IMR-90 (cell line): ENCODE data around the gene TRMO. TPM values are rescaled to one million over a fixed set of nuclear protein-coding genes. Genes with fewer than 3 reads are reported as not detected.

Experiments used
- ATAC-seq: fragments of 200-7000 bp; cut with Tn5 transposase; 2 replicates; pipeline ENCODE4 v1.9.1; 2020; ENCODE audit warnings: low read depth, mild to moderate bottlenecking, moderate library complexity
- BruUV-seq: library from RNA; stranded (reverse); fragments of 400-500 nt; replicated peaks from 2 replicates; lab custom pipeline; 2021; lab: Mats Ljungman, UMichigan
- CTCF ChIA-PET: fragments of 300-600 bp; formaldehyde crosslinking; extraction: SDS; loops from one replicate; lab custom pipeline; 2021; ENCODE audit warnings: antibody characterized with exemption; lab: Yijun Ruan, JAX
- POLR2A ChIA-PET: fragments of 300-600 bp; sonication (Branson Sonifier 250); formaldehyde crosslinking; loops from one replicate; lab custom pipeline; 2022; ENCODE audit warnings: antibody characterized with exemption; ENCODE audit not compliant: unreplicated experiment; lab: Charles Lee
- DNase-seq: peaks from one replicate; pipeline ENCODE4 v3.0.0; 2013
- H2AFZ ChIP-seq: replicated peaks from 2 replicates; pipeline ENCODE3; 2013; ENCODE audit warnings: low read length, mild to moderate bottlenecking; ENCODE audit not compliant: poor library complexity
- H2AK5ac ChIP-seq: 2 replicates; pipeline ENCODE4 v1.6.1; 2013; ENCODE audit warnings: low read depth, low read length, inconsistent platforms
- H2AK9ac ChIP-seq: replicated peaks from 2 replicates; pipeline ENCODE3; 2013; ENCODE audit warnings: mild to moderate bottlenecking, low read depth, low read length, moderate library complexity; ENCODE audit not compliant: poor library complexity
- H2BK120ac ChIP-seq: 2 replicates; pipeline ENCODE4 v1.6.1; 2013; ENCODE audit warnings: low read depth, low read length, inconsistent platforms
- H2BK15ac ChIP-seq: 3 replicates; pipeline ENCODE4 v1.6.1; 2013; ENCODE audit warnings: low read depth, low read length, inconsistent platforms
- H2BK20ac ChIP-seq: 2 replicates; pipeline ENCODE4 v1.6.1; 2013; ENCODE audit warnings: low read depth, mild to moderate bottlenecking, inconsistent platforms, low read length, moderate library complexity
- H2BK5ac ChIP-seq: 2 replicates; pipeline ENCODE4 v1.6.1; 2013; ENCODE audit warnings: mild to moderate bottlenecking, low read depth, low read length, inconsistent platforms; ENCODE audit not compliant: poor library complexity, severe bottlenecking
- H3K14ac ChIP-seq: replicated peaks from 2 replicates; pipeline ENCODE4 v1.6.1; 2013; ENCODE audit warnings: low read depth, low read length, inconsistent platforms
- H3K18ac ChIP-seq: 2 replicates; pipeline ENCODE4 v1.6.1; 2013; ENCODE audit warnings: low read depth, low read length, control low read depth
- H3K23ac ChIP-seq: 2 replicates; pipeline ENCODE4 v1.6.1; 2013; ENCODE audit warnings: low read depth, low read length, inconsistent platforms
- H3K27ac ChIP-seq: 2 replicates; pipeline ENCODE4 v1.5.1; 2013; ENCODE audit warnings: mild to moderate bottlenecking, control low read depth, low read length; ENCODE audit not compliant: insufficient read depth
- H3K27me3 ChIP-seq: 2 replicates; pipeline ENCODE4 v1.6.1; 2013; ENCODE audit warnings: low read length; ENCODE audit not compliant: control insufficient read depth, insufficient read depth
- H3K36me3 ChIP-seq: 2 replicates; pipeline ENCODE4 v1.6.1; 2013; ENCODE audit warnings: low read length, mixed read lengths; ENCODE audit not compliant: control insufficient read depth, insufficient read depth
- H3K4ac ChIP-seq: 2 replicates; pipeline ENCODE4 v1.6.1; 2013; ENCODE audit warnings: low read depth, low read length, inconsistent platforms
- H3K4me1 ChIP-seq: 2 replicates; pipeline ENCODE4 v1.6.1; 2013; ENCODE audit warnings: low read length, mixed read lengths; ENCODE audit not compliant: control insufficient read depth, insufficient read depth
- H3K4me2 ChIP-seq: 2 replicates; pipeline ENCODE4 v1.6.1; 2013; ENCODE audit warnings: low read depth, mild to moderate bottlenecking, control low read depth, low read length, moderate library complexity
- H3K4me3 ChIP-seq: 2 replicates; pipeline ENCODE4 v1.5.1; 2013; ENCODE audit warnings: low read depth, mild to moderate bottlenecking, control low read depth, low read length, moderate library complexity; ENCODE audit not compliant: insufficient read depth
- H3K56ac ChIP-seq: 2 replicates; pipeline ENCODE4 v1.6.1; 2013; ENCODE audit warnings: low read length, inconsistent platforms; ENCODE audit not compliant: insufficient read depth; ENCODE audit errors: extremely low read depth
- H3K79me1 ChIP-seq, 2 experiments: 2 replicates each; pipeline ENCODE4 v1.6.1; 2013; ENCODE audit warnings: low read length in 2 of 2, inconsistent platforms in 1 of 2, low read depth in 1 of 2
- H3K9ac ChIP-seq: 2 replicates; pipeline ENCODE4 v1.6.1; 2013; ENCODE audit warnings: low read depth, low read length, control low read depth
- H3K9me1 ChIP-seq: 2 replicates; pipeline ENCODE4 v1.6.1; 2013; ENCODE audit warnings: low read length, inconsistent platforms; ENCODE audit not compliant: insufficient read depth
- H3K9me3 ChIP-seq: 2 replicates; pipeline ENCODE4 v1.6.1; 2013; ENCODE audit warnings: low read length; ENCODE audit not compliant: control insufficient read depth, insufficient read depth
- H4K20me1 ChIP-seq: 2 replicates; pipeline ENCODE4 v1.6.1; 2013; ENCODE audit warnings: low read length, inconsistent platforms; ENCODE audit not compliant: insufficient read depth
- H4K5ac ChIP-seq: 2 replicates; pipeline ENCODE4 v1.6.1; 2013; ENCODE audit warnings: mild to moderate bottlenecking, low read depth, low read length, control low read depth
- H4K8ac ChIP-seq, 2 experiments: 2 replicates each; pipeline ENCODE4 v1.6.1; 2013; ENCODE audit warnings: low read depth in 2 of 2, low read length in 2 of 2, control low read depth in 1 of 2, inconsistent platforms in 1 of 2
- H4K91ac ChIP-seq: 2 replicates; pipeline ENCODE4 v1.6.1; 2013; ENCODE audit warnings: low read depth, low read length, inconsistent platforms; ENCODE audit not compliant: insufficient read depth
- BHLHE40 ChIP-seq: fragments of 150-350 bp; IDR thresholded peaks from 2 replicates; pipeline ENCODE4 v1.6.1; 2016; ENCODE audit warnings: mild to moderate bottlenecking, low read depth, low read length
- CEBPB ChIP-seq: IDR thresholded peaks from 2 replicates; pipeline ENCODE4 v1.6.1; 2012; ENCODE audit warnings: low read depth, low read length, improper control_type of control experiment
- FOS ChIP-seq: fragments of 150-350 bp; IDR thresholded peaks from 2 replicates; pipeline ENCODE4 v1.6.1; 2016; ENCODE audit warnings: low read depth, low read length
- MXI1 ChIP-seq: IDR thresholded peaks from 2 replicates; pipeline ENCODE4 v1.6.1; 2012; ENCODE audit warnings: low read depth, mild to moderate bottlenecking, low read length, moderate library complexity, borderline replicate concordance
- RCOR1 ChIP-seq: IDR thresholded peaks from 2 replicates; pipeline ENCODE4 v1.6.1; 2012; ENCODE audit warnings: mild to moderate bottlenecking, low read length, improper control_type of control experiment; ENCODE audit not compliant: insufficient replicate concordance
- RFX5 ChIP-seq: IDR thresholded peaks from 2 replicates; pipeline ENCODE4 v1.8.0; 2012; ENCODE audit warnings: low read depth, mild to moderate bottlenecking, low read length, moderate library complexity
- SMC3 ChIP-seq: fragments of 150-350 bp; IDR thresholded peaks from 2 replicates; pipeline ENCODE4 v1.6.1; 2016; ENCODE audit warnings: low read depth, mild to moderate bottlenecking, antibody characterized with exemption, low read length, moderate library complexity
- USF2 ChIP-seq: fragments of 150-350 bp; IDR thresholded peaks from 2 replicates; pipeline ENCODE4 v1.6.1; 2017; ENCODE audit warnings: mild to moderate bottlenecking, antibody characterized with exemption, low read length, low read depth
- WGBS, 2 experiments: methylation state at CpG; one replicate each; pipeline versions ENCODE4 v1.1.5 to v1.1.7; 2013; ENCODE audit warnings: missing lambda C conversion rate in 2 of 2; ENCODE audit not compliant: insufficient read length in 1 of 2; ENCODE audit errors: extremely low coverage in 2 of 2; 5-methylcytosine and 5-hydroxymethylcytosine counted together
- dilution Hi-C: fragments of 300-500 bp; cut with HindIII; formaldehyde crosslinking; loops from one replicate; pipeline ENCODE4 v1.14.3; 2018; ENCODE audit warnings: low sequenced_read_pairs; ENCODE audit not compliant: unreplicated experiment
- in situ Hi-C: fragments of 300-500 bp; cut with MboI; formaldehyde crosslinking; loops from 3 replicates; pipeline ENCODE4 v1.14.3; 2019; ENCODE audit warnings: low sequenced_read_pairs, inconsistent platforms, mixed read lengths
- intact Hi-C: fragments of 100-400 bp; cut with micrococcal nuclease; formaldehyde crosslinking; loops from 2 replicates; pipeline ENCODE4 v1.10.0; 2022
- polyA plus RNA-seq, 3 experiments: library from polyadenylated mRNA; depleted of rRNA; stranded (reverse); fragments of >200 nt; gene quantifications; 2 replicates each; pipeline ENCODE4 v1.2.3, GENCODE V29; 2012; ENCODE audit warnings: low replicate concordance in 1 of 3
- total RNA-seq: library from RNA; depleted of rRNA; stranded (reverse); fragments of >200 nt; gene quantifications from 2 replicates; pipeline ENCODE4 v1.2.3, GENCODE V29; 2012

TRMO gene
- total and polyA plus RNA-seq, 2 of the 4 experiments (the other 2 are of a cell fraction): 10.2 to 19.9 TPM

- H4K5ac ChIP-seq: no peak overlapping the region
- no peak overlapping the region for H3K23ac ChIP-seq
- no peak overlapping the region for H2AK5ac ChIP-seq
- H2BK120ac ChIP-seq: no peak overlapping the region
- H3K9ac ChIP-seq: no peak overlapping the region
- ChIA-PET POLR2A (no interaction called here), CTCF (no interaction called here)
- H4K8ac ChIP-seq: no peak overlapping the region
- no peaks in the 10 kb centered on the region; the same call in 1 of the 2 replicates for H3K9me1 ChIP-seq
- no peak overlapping the region for H2BK5ac ChIP-seq
- DNase-seq (no peak), ATAC-seq (no peak)
- in situ Hi-C loops: no loop called here
- H3K27ac ChIP-seq: no peak overlapping the region
- intact Hi-C loops: loop anchor here (10.0 kb wide), 1 partner anchor 427 kb away; no protein-coding TSS in a partner anchor
- no peak overlapping the region for H2AK9ac ChIP-seq
- H3K56ac ChIP-seq: no peak overlapping the region
- peaks cover 6% of the 10 kb centered on the region for H3K9me3 ChIP-seq
- H3K4me1 ChIP-seq: no peaks in the 10 kb centered on the region
- WGBS, 2 experiments: 73% methylated on average over 2 of the region's 5 CpGs; no CpG with 5 or more reads in 1 of the 2 experiments
- H4K20me1 ChIP-seq: no peaks in the 10 kb centered on the region
- TF ChIP-seq MXI1 (no peak), SMC3 (no peak), BHLHE40 (no peak), FOS (no peak), USF2 (no peak), RCOR1 (no peak), CEBPB (no peak), RFX5 (no peak)
- no peak overlapping the region for H3K18ac ChIP-seq
- no TSS peak for BruUV-seq
- no peaks in the 10 kb centered on the region for H3K36me3 ChIP-seq
- no peak overlapping the region for H2BK20ac ChIP-seq
- no peak overlapping the region for H3K4me2 ChIP-seq
- dilution Hi-C loops: no loop called here
- no peak overlapping the region for H3K4ac ChIP-seq
- H3K14ac ChIP-seq: no peak overlapping the region
- no peak overlapping the region for H4K91ac ChIP-seq
- no peak overlapping the region for H2BK15ac ChIP-seq
- no peak overlapping the region for H2AFZ ChIP-seq
- H3K4me3 ChIP-seq: no peak overlapping the region
- no peaks in the 10 kb centered on the region for H3K79me1 ChIP-seq
- peaks cover 3% of the 10 kb centered on the region; the same call in 1 of the 2 replicates for H3K27me3 ChIP-seq
Observed at GRCh38 chr9:97891736-97892135, 30.6 kb downstream of the TRMO start.
